A673 (cell line): Measurements from ENCODE around the gene PRKCB. TPM values are rescaled to one million over a fixed set of nuclear protein-coding genes. Genes with fewer than 3 reads are reported as not detected.

ENCODE experiments used
- Bru-seq: library from RNA; stranded (reverse); fragments of 400-500 nt; gene quantifications from one replicate; lab custom pipeline; 2021; lab: Mats Ljungman, UMichigan
- BruChase-seq, 2 experiments: library from RNA; stranded (reverse); fragments of 400-500 nt; gene quantifications; one replicate each; lab custom pipeline; 2021; lab: Mats Ljungman, UMichigan
- BruUV-seq: library from RNA; stranded (reverse); fragments of 400-500 nt; replicated peaks from 2 replicates; lab custom pipeline; 2021; lab: Mats Ljungman, UMichigan
- CTCF ChIA-PET: fragments of 300-600 bp; sonication (Branson Sonifier 250); formaldehyde crosslinking; loops from one replicate; lab custom pipeline; 2022; ENCODE audit warnings: antibody characterized with exemption; lab: Charles Lee
- POLR2A ChIA-PET: fragments of 300-600 bp; sonication (Branson Sonifier 250); formaldehyde crosslinking; loops from one replicate; lab custom pipeline; 2022; ENCODE audit warnings: antibody characterized with exemption; ENCODE audit not compliant: low non-redundant PET; lab: Charles Lee
- DNase-seq: peaks from one replicate; pipeline ENCODE4 v3.0.0-alpha.2; 2015; ENCODE audit warnings: low spot score
- H3K27ac ChIP-seq: fragments of 200-600 bp; sonication (generic); 2 replicates; pipeline ENCODE4 v1.5.1; 2016; ENCODE audit warnings: mixed run types, low read depth, mild to moderate bottlenecking, mixed read lengths, antibody characterized with exemption, low read length; ENCODE audit not compliant: poor library complexity, severe bottlenecking
- H3K27me3 ChIP-seq: fragments of 200-600 bp; sonication (generic); replicated peaks from 2 replicates; pipeline ENCODE4 v1.6.1; 2017; ENCODE audit warnings: mixed run types, low read depth, mild to moderate bottlenecking, mixed read lengths, antibody characterized with exemption, low read length; ENCODE audit not compliant: insufficient read depth, poor library complexity
- H3K36me3 ChIP-seq: fragments of 200-600 bp; sonication (generic); 2 replicates; pipeline ENCODE4 v1.6.1; 2016; ENCODE audit warnings: mixed run types, mild to moderate bottlenecking, mixed read lengths, antibody characterized with exemption, low read length; ENCODE audit not compliant: insufficient read depth, poor library complexity, severe bottlenecking
- H3K4me1 ChIP-seq: fragments of 200-600 bp; sonication (generic); 2 replicates; pipeline ENCODE4 v1.6.1; 2017; ENCODE audit warnings: mixed run types, mild to moderate bottlenecking, mixed read lengths, antibody characterized with exemption, low read length; ENCODE audit not compliant: insufficient read depth, poor library complexity, severe bottlenecking
- H3K4me3 ChIP-seq: fragments of 200-600 bp; sonication (generic); 2 replicates; pipeline ENCODE4 v1.5.1; 2016; ENCODE audit warnings: low read depth, mixed run types, mild to moderate bottlenecking, mixed read lengths, low read length; ENCODE audit not compliant: poor library complexity, severe bottlenecking
- H3K9me3 ChIP-seq: fragments of 200-600 bp; sonication (generic); 2 replicates; pipeline ENCODE4 v1.6.1; 2016; ENCODE audit warnings: mixed run types, low read depth, mild to moderate bottlenecking, mixed read lengths, antibody characterized with exemption, low read length; ENCODE audit not compliant: poor library complexity, severe bottlenecking
- CTCF ChIP-seq: fragments of 300-800, 200-600 bp; sonication (generic); conservative IDR thresholded peaks from 2 replicates; pipeline ENCODE4 v1.5.1; 2017; ENCODE audit warnings: low read depth, mild to moderate bottlenecking, antibody characterized with exemption, low read length, moderate library complexity, mixed read lengths
- EZH2 ChIP-seq: fragments of 200-600 bp; sonication (generic); IDR thresholded peaks from 2 replicates; pipeline ENCODE4 v1.6.1; 2017; ENCODE audit warnings: borderline replicate concordance, low read depth, mild to moderate bottlenecking, mixed read lengths, antibody characterized with exemption, low read length; ENCODE audit not compliant: poor library complexity, severe bottlenecking
- intact Hi-C: fragments of 100-400 bp; cut with micrococcal nuclease; formaldehyde crosslinking; loops from one replicate; pipeline ENCODE4 v1.10.0; 2022; ENCODE audit not compliant: unreplicated experiment
- long read RNA-seq: library from polyadenylated mRNA; stranded (forward); transcript quantifications from one replicate; pipeline ENCODE4 v2.0.0, GENCODE V29; 2022
- total RNA-seq: library from RNA; stranded (reverse); gene quantifications from 2 replicates; pipeline ENCODE4 v1.2.3, GENCODE V29; 2021

PRKCB gene
- total RNA-seq (158 and 171 TPM in 2 replicates), Bru-seq, nascent RNA (percentile 93 among the genes with signal in this experiment), BruChase-seq, experiment 1, labeled RNA remaining after a 2-hour chase (percentile 89 among the genes with signal in this experiment), BruChase-seq, experiment 2, labeled RNA remaining after a 6-hour chase (percentile 96 among the genes with signal in this experiment)
- long read RNA-seq, full-length matches to known transcripts: 1,020 of 1,217 reads
- long read RNA-seq, partial matches to known transcripts: 62 of 1,217 reads
- long read RNA-seq, other reads (novel, unspliced or antisense): 135 of 1,217 reads

- TF ChIP-seq CTCF (no peak), EZH2 (no peak)
- Histone ChIP-seq H3K9me3 (peaks cover under 1% of the 10 kb centered on the region), H3K27me3 (no peaks in the 10 kb centered on the region), H3K27ac (peak within 1 kb of the TSS; percentile 68), H3K4me3 (peak within 1 kb of the TSS; percentile 87), H3K4me1 (peaks cover 28% of the 10 kb centered on the region), H3K36me3 (no peaks in the 10 kb centered on the region)
- no TSS peak for BruUV-seq
- peak; percentile 92 for DNase-seq
- ChIA-PET CTCF (no interaction called here), POLR2A (interaction anchor here (0.6 kb wide), 1 partner anchor 22 kb away, joined by 5 read pairs; no protein-coding TSS in a partner anchor)
- intact Hi-C loops: loop anchor here (2.0 kb wide), 1 partner anchor 33 kb away; no protein-coding TSS in a partner anchor
These were observed at the start of gene PRKCB for GRCh38 chr16:23835390-23836077. Gene PRKCB (plus strand): TSS chr16:23835983.

- no TSS peak for BruUV-seq
- no peaks in the 10 kb centered on the region for H3K4me1 ChIP-seq
- H3K4me3 ChIP-seq: no peak overlapping the region
- intact Hi-C loops: no loop called here
- no peak for DNase-seq
- no peaks in the 10 kb centered on the region for H3K9me3 ChIP-seq
- no peaks in the 10 kb centered on the region for H3K27me3 ChIP-seq
- CTCF ChIA-PET: no interaction called here
- no peak overlapping the region for H3K27ac ChIP-seq
- H3K36me3 ChIP-seq: no peaks in the 10 kb centered on the region
- TF ChIP-seq EZH2: no peak
- no peak for TF ChIP-seq CTCF
- POLR2A ChIA-PET: interaction anchor here (0.6 kb wide), 1 partner anchor 108 kb away, joined by 4 read pairs; no protein-coding TSS in a partner anchor
These were observed 48.7 kb upstream of the PRKCB start for GRCh38 chr16:23786964-23787561.

GRCh38 chr16:23788685-23789084, 47.1 kb upstream of the PRKCB start:
- Histone ChIP-seq H3K4me1 (no peaks in the 10 kb centered on the region), H3K36me3 (no peaks in the 10 kb centered on the region), H3K27me3 (no peaks in the 10 kb centered on the region), H3K27ac (no peak overlapping the region), H3K4me3 (no peak overlapping the region), H3K9me3 (no peaks in the 10 kb centered on the region)
- intact Hi-C loops: no loop called here
- ChIA-PET POLR2A (no interaction called here), CTCF (no interaction called here)
- BruUV-seq: no TSS peak
- TF ChIP-seq EZH2: no peak
- no peak for TF ChIP-seq CTCF
- no peak for DNase-seq
